Calu3 (cell line): ENCODE measurements around the gene FAM13A. TPM values are rescaled to one million over a fixed set of nuclear protein-coding genes. Genes with fewer than 3 reads are reported as not detected.

Source experiments
- Bru-seq: library from RNA; stranded (reverse); fragments of 400-500 nt; gene quantifications from one replicate; lab custom pipeline; 2021; lab: Mats Ljungman, UMichigan
- BruChase-seq, 2 experiments: library from RNA; stranded (reverse); fragments of 400-500 nt; gene quantifications; one replicate each; lab custom pipeline; 2021; lab: Mats Ljungman, UMichigan
- BruUV-seq: library from RNA; stranded (reverse); fragments of 400-500 nt; replicated peaks from 2 replicates; lab custom pipeline; 2021; lab: Mats Ljungman, UMichigan
- CTCF ChIA-PET: fragments of 300-600 bp; sonication (Branson Sonifier 250); formaldehyde crosslinking; loops from one replicate; lab custom pipeline; 2022; ENCODE audit warnings: antibody characterized with exemption; lab: Charles Lee
- DNase-seq: peaks from one replicate; pipeline ENCODE4 v3.0.0; 2022
- H3K27ac Mint-ChIP-seq: one replicate; pipeline ENCODE4 v1.8.0; 2022; ENCODE audit warnings: mixed read lengths; ENCODE audit not compliant: unreplicated experiment
- H3K27me3 Mint-ChIP-seq: one replicate; pipeline ENCODE4 v1.8.0; 2022; ENCODE audit warnings: mixed read lengths; ENCODE audit not compliant: unreplicated experiment
- H3K36me3 Mint-ChIP-seq: one replicate; pipeline ENCODE4 v1.8.0; 2022; ENCODE audit warnings: mild to moderate bottlenecking, moderate library complexity, mixed read lengths; ENCODE audit not compliant: insufficient read depth, unreplicated experiment
- H3K4me1 Mint-ChIP-seq: one replicate; pipeline ENCODE4 v1.8.0; 2022; ENCODE audit warnings: mild to moderate bottlenecking, low read depth, mixed read lengths; ENCODE audit not compliant: unreplicated experiment
- H3K4me3 Mint-ChIP-seq: one replicate; pipeline ENCODE4 v1.8.0; 2022; ENCODE audit warnings: mild to moderate bottlenecking, low read depth, moderate library complexity, mixed read lengths; ENCODE audit not compliant: unreplicated experiment
- H3K9me3 Mint-ChIP-seq: one replicate; pipeline ENCODE4 v1.8.0; 2022; ENCODE audit warnings: low read depth, mixed read lengths; ENCODE audit not compliant: unreplicated experiment
- CTCF ChIP-seq: fragments of 200-600 bp; IDR thresholded peaks from one replicate; pipeline ENCODE4 v1.8.0; 2022; ENCODE audit warnings: antibody characterized with exemption; ENCODE audit not compliant: unreplicated experiment
- intact Hi-C: fragments of 100-400 bp; cut with micrococcal nuclease; formaldehyde crosslinking; loops from one replicate; pipeline ENCODE4 v1.10.0; 2022; ENCODE audit not compliant: unreplicated experiment
- long read RNA-seq: library from polyadenylated mRNA; stranded (forward); transcript quantifications from one replicate; pipeline ENCODE4 v2.0.0, GENCODE V29; 2022
- total RNA-seq: library from RNA; stranded (reverse); gene quantifications from 2 replicates; pipeline ENCODE4 v1.2.3, GENCODE V29; 2022

Gene FAM13A
- total RNA-seq = 12.1 and 13.5 TPM in 2 replicates
- Bru-seq, nascent RNA = percentile 55 among the genes with signal in this experiment
- BruChase-seq, experiment 1, labeled RNA remaining after a 6-hour chase = percentile 40 among the genes with signal in this experiment
- percentile 42 among the genes with signal in this experiment for BruChase-seq, experiment 2, labeled RNA remaining after a 2-hour chase
- long read RNA-seq, partial matches to known transcripts = 4 of 9 reads
- long read RNA-seq, other reads (novel, unspliced or antisense) = 4 of 9 reads

GRCh38 chr4:89056953-89057398 lies at the start of gene FAM13A:
FAM13A (minus strand) TSS chr4:89057185; CDS start chr4:89056964, 221 bp downstream.
- peak; percentile 62 for DNase-seq
- peak within 1 kb of the TSS; percentile 52 for H3K27ac Mint-ChIP-seq
- H3K4me3 Mint-ChIP-seq = peak within 1 kb of the TSS; percentile 75
- TF ChIP-seq CTCF = no peak
- peaks cover 3% of the 10 kb centered on the region for H3K9me3 Mint-ChIP-seq
- CTCF ChIA-PET = interaction anchor here (0.6 kb wide), 1 partner anchor 86 kb away, joined by 7 read pairs; no protein-coding TSS in a partner anchor
- intact Hi-C loops = loop anchor here (5.0 kb wide), 1 partner anchor 55 kb away; the partner anchor contains the start of gene TIGD2
- H3K36me3 Mint-ChIP-seq = peaks cover 9% of the 10 kb centered on the region
- BruUV-seq = no TSS peak
- no peaks in the 10 kb centered on the region for H3K27me3 Mint-ChIP-seq
- peaks cover 43% of the 10 kb centered on the region for H3K4me1 Mint-ChIP-seq

- BruUV-seq = no TSS peak
- Mint-ChIP-seq H3K36me3 (peaks cover 6% of the 10 kb centered on the region), H3K4me3 (no peak overlapping the region), H3K27me3 (no peaks in the 10 kb centered on the region), H3K4me1 (peaks cover 8% of the 10 kb centered on the region), H3K27ac (no peak overlapping the region), H3K9me3 (peaks cover 3% of the 10 kb centered on the region)
- no peak for DNase-seq
- intact Hi-C loops = no loop called here
- CTCF ChIA-PET = no interaction called here
- TF ChIP-seq CTCF = no peak
Observed at GRCh38 chr4:89105726-89106125, 48.7 kb upstream of the FAM13A start.

GRCh38 chr4:89101256-89102161 lies 44.5 kb upstream of the FAM13A start:
- intact Hi-C loops = no loop called here
- Mint-ChIP-seq H3K27ac (no peak overlapping the region), H3K27me3 (no peaks in the 10 kb centered on the region), H3K36me3 (no peaks in the 10 kb centered on the region), H3K9me3 (no peaks in the 10 kb centered on the region), H3K4me3 (no peak overlapping the region), H3K4me1 (no peaks in the 10 kb centered on the region)
- TF ChIP-seq CTCF = no peak
- DNase-seq = no peak
- CTCF ChIA-PET = no interaction called here
- no TSS peak for BruUV-seq

GRCh38 chr4:89100853-89101252 lies 43.9 kb upstream of the FAM13A start:
- Mint-ChIP-seq H3K4me3 (no peak overlapping the region), H3K4me1 (no peaks in the 10 kb centered on the region), H3K9me3 (no peaks in the 10 kb centered on the region), H3K27ac (no peak overlapping the region), H3K36me3 (no peaks in the 10 kb centered on the region), H3K27me3 (no peaks in the 10 kb centered on the region)
- intact Hi-C loops = no loop called here
- BruUV-seq = no TSS peak
- CTCF ChIA-PET = no interaction called here
- TF ChIP-seq CTCF = no peak
- DNase-seq = no peak
